Calu3 (cell line): Measurements from ENCODE around the gene BACH2. TPM values are rescaled to one million over a fixed set of nuclear protein-coding genes. Genes with fewer than 3 reads are reported as not detected.

ENCODE experiments used
- BruUV-seq: library from RNA; stranded (reverse); fragments of 400-500 nt; replicated peaks from 2 replicates; lab custom pipeline; 2021; lab: Mats Ljungman, UMichigan
- CTCF ChIA-PET: fragments of 300-600 bp; sonication (Branson Sonifier 250); formaldehyde crosslinking; loops from one replicate; lab custom pipeline; 2022; ENCODE audit warnings: antibody characterized with exemption; lab: Charles Lee
- DNase-seq: peaks from one replicate; pipeline ENCODE4 v3.0.0; 2022
- H3K27ac Mint-ChIP-seq: one replicate; pipeline ENCODE4 v1.8.0; 2022; ENCODE audit warnings: mixed read lengths; ENCODE audit not compliant: unreplicated experiment
- H3K27me3 Mint-ChIP-seq: one replicate; pipeline ENCODE4 v1.8.0; 2022; ENCODE audit warnings: mixed read lengths; ENCODE audit not compliant: unreplicated experiment
- H3K36me3 Mint-ChIP-seq: one replicate; pipeline ENCODE4 v1.8.0; 2022; ENCODE audit warnings: mild to moderate bottlenecking, moderate library complexity, mixed read lengths; ENCODE audit not compliant: insufficient read depth, unreplicated experiment
- H3K4me1 Mint-ChIP-seq: one replicate; pipeline ENCODE4 v1.8.0; 2022; ENCODE audit warnings: mild to moderate bottlenecking, low read depth, mixed read lengths; ENCODE audit not compliant: unreplicated experiment
- H3K4me3 Mint-ChIP-seq: one replicate; pipeline ENCODE4 v1.8.0; 2022; ENCODE audit warnings: mild to moderate bottlenecking, low read depth, moderate library complexity, mixed read lengths; ENCODE audit not compliant: unreplicated experiment
- H3K9me3 Mint-ChIP-seq: one replicate; pipeline ENCODE4 v1.8.0; 2022; ENCODE audit warnings: low read depth, mixed read lengths; ENCODE audit not compliant: unreplicated experiment
- CTCF ChIP-seq: fragments of 200-600 bp; IDR thresholded peaks from one replicate; pipeline ENCODE4 v1.8.0; 2022; ENCODE audit warnings: antibody characterized with exemption; ENCODE audit not compliant: unreplicated experiment
- intact Hi-C: fragments of 100-400 bp; cut with micrococcal nuclease; formaldehyde crosslinking; loops from one replicate; pipeline ENCODE4 v1.10.0; 2022; ENCODE audit not compliant: unreplicated experiment
- total RNA-seq: library from RNA; stranded (reverse); gene quantifications from 2 replicates; pipeline ENCODE4 v1.2.3, GENCODE V29; 2022

BACH2 gene
- total RNA-seq, 1 experiment from 2014 or later = 7.2 TPM

- no peak for TF ChIP-seq CTCF
- BruUV-seq = no TSS peak
- Mint-ChIP-seq H3K36me3 (no peaks in the 10 kb centered on the region), H3K27ac (no peak overlapping the region), H3K4me3 (no peak overlapping the region), H3K4me1 (peaks cover 11% of the 10 kb centered on the region), H3K27me3 (peaks cover 10% of the 10 kb centered on the region), H3K9me3 (no peaks in the 10 kb centered on the region)
- CTCF ChIA-PET = no interaction called here
- no peak for DNase-seq
- intact Hi-C loops = no loop called here
Observed at GRCh38 chr6:89951574-89952104, 345.0 kb downstream of the BACH2 start.

- no peak overlapping the region for H3K4me3 Mint-ChIP-seq
- peaks cover 11% of the 10 kb centered on the region for H3K4me1 Mint-ChIP-seq
- H3K27ac Mint-ChIP-seq = no peak overlapping the region
- H3K36me3 Mint-ChIP-seq = no peaks in the 10 kb centered on the region
- no peak for TF ChIP-seq CTCF
- H3K27me3 Mint-ChIP-seq = peaks cover 10% of the 10 kb centered on the region
- H3K9me3 Mint-ChIP-seq = no peaks in the 10 kb centered on the region
- CTCF ChIA-PET = no interaction called here
- no peak for DNase-seq
- no TSS peak for BruUV-seq
- intact Hi-C loops = no loop called here
Observed at GRCh38 chr6:89950879-89951391, 345.7 kb downstream of the BACH2 start.

GRCh38 chr6:89950446-89950845 is 346.2 kb downstream of the BACH2 start:
- intact Hi-C loops = no loop called here
- H3K36me3 Mint-ChIP-seq = no peaks in the 10 kb centered on the region
- peaks cover 10% of the 10 kb centered on the region for H3K27me3 Mint-ChIP-seq
- BruUV-seq = no TSS peak
- H3K4me1 Mint-ChIP-seq = peaks cover 11% of the 10 kb centered on the region
- no peak for TF ChIP-seq CTCF
- H3K4me3 Mint-ChIP-seq = no peak overlapping the region
- H3K9me3 Mint-ChIP-seq = no peaks in the 10 kb centered on the region
- no peak overlapping the region for H3K27ac Mint-ChIP-seq
- CTCF ChIA-PET = no interaction called here
- no peak for DNase-seq

DNA sequence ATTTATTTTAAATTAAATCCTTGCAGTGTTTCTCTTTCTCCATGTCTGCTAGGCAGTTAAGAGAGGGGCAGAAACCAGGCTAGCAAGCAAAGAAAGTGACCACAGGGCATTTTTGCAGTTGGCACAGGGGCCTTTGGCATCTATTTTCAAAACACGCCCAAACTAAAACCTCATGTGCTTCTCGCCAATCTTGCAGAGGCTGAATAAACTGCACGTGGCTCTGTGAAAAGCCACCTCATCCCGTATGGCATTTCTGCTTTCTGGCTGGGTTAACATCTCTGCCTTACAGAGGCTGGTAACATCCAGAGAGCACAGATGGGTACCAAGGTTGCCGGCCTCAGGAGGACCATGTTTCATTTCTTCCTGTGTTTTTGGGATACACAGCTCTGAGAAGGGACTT is 347.8 kb downstream of the BACH2 start:
- no peak for TF ChIP-seq CTCF
- CTCF ChIA-PET = no interaction called here
- Mint-ChIP-seq H3K27me3 (peaks cover 23% of the 10 kb centered on the region), H3K4me1 (peaks cover 11% of the 10 kb centered on the region), H3K9me3 (peaks cover 3% of the 10 kb centered on the region), H3K4me3 (no peak overlapping the region), H3K36me3 (no peaks in the 10 kb centered on the region), H3K27ac (no peak overlapping the region)
- intact Hi-C loops = loop anchor here (10.0 kb wide), 1 partner anchor 236 kb away; no protein-coding TSS in a partner anchor
- BruUV-seq = no TSS peak
- DNase-seq = no peak
